HK-2 (cell line): ENCODE measurements around the gene USP11.

Experiments
- DNase-seq: peaks from one replicate; pipeline ENCODE4 v3.0.0-alpha.2; 2018; ENCODE audit not compliant: unreplicated experiment

The USP11 gene

GRCh38 chrX:47202877-47203276, 29.9 kb upstream of the USP11 start:
- no peak for DNase-seq

- no peak for DNase-seq
These were observed 27.8 kb upstream of the USP11 start for GRCh38 chrX:47204970-47205369.

- DNase-seq: no peak
These were observed 26.5 kb upstream of the USP11 start for GRCh38 chrX:47206316-47206715.

- no peak for DNase-seq
These were observed 24.7 kb upstream of the USP11 start for GRCh38 chrX:47208108-47208507.

GRCh38 chrX:47209508-47210238, 23.1 kb upstream of the USP11 start:
- no peak for DNase-seq

GRCh38 chrX:47210661-47211425, 22.0 kb upstream of the USP11 start:
- no peak for DNase-seq

GRCh38 chrX:47212381-47213293, 20.2 kb upstream of the USP11 start:
- DNase-seq: no peak

GRCh38 chrX:47214435-47215077, 18.3 kb upstream of the USP11 start:
- no peak for DNase-seq

- no peak for DNase-seq
These were observed 17.4 kb upstream of the USP11 start for GRCh38 chrX:47215291-47215900.

GRCh38 chrX:47216393-47216925, 16.4 kb upstream of the USP11 start:
- no peak for DNase-seq

- peak; percentile 41 for DNase-seq
These were observed 15.5 kb upstream of the USP11 start for GRCh38 chrX:47217121-47217851.

GRCh38 chrX:47217852-47218279, 14.9 kb upstream of the USP11 start:
- DNase-seq: peak; percentile 98

- DNase-seq: peak; percentile 73
These were observed 14.4 kb upstream of the USP11 start, which contains the start of gene CDK16 for GRCh38 chrX:47218280-47218919. CDK16 (plus strand) TSS chrX:47218681; CDS start chrX:47223558, 4,877 bp downstream.

- DNase-seq: peak; percentile 34
These were observed 13.6 kb upstream of the USP11 start for GRCh38 chrX:47218920-47219815.

GRCh38 chrX:47221756-47222155, 11.1 kb upstream of the USP11 start:
- DNase-seq: no peak

GRCh38 chrX:47222751-47223350, 10.0 kb upstream of the USP11 start:
- no peak for DNase-seq

- no peak for DNase-seq
These were observed 9.1 kb upstream of the USP11 start for GRCh38 chrX:47223476-47224250.
